PFSK-1 (cell line): Measurements from ENCODE around the gene PLCL2.

Experiments
- FOXP2 ChIP-seq: optimal IDR thresholded peaks from 2 replicates; pipeline ENCODE3; 2011; ENCODE audit warnings: borderline replicate concordance, control low read depth, inconsistent platforms; ENCODE audit not compliant: insufficient read depth; ENCODE audit errors: extremely low read length, extremely low read depth
- POLR2AphosphoS5 ChIP-seq: IDR thresholded peaks from 2 replicates; pipeline ENCODE4 v1.6.1; 2012; ENCODE audit warnings: low read depth, mild to moderate bottlenecking, control low read depth, low read length, moderate library complexity
- SIN3A ChIP-seq: IDR thresholded peaks from 2 replicates; pipeline ENCODE4 v1.6.1; 2012; ENCODE audit warnings: mild to moderate bottlenecking, low read length, moderate library complexity, borderline replicate concordance; ENCODE audit not compliant: insufficient read depth
- TAF1 ChIP-seq: IDR thresholded peaks from 2 replicates; pipeline ENCODE4 v1.6.1; 2012; ENCODE audit warnings: low read length, control low read depth, borderline replicate concordance; ENCODE audit not compliant: insufficient read depth
- TF ChIP-seq, protein P1 (sequence below), 2 experiments: IDR thresholded peaks; 2 replicates each; pipeline versions ENCODE4 v1.6.1 to v1.8.0; 2011 to 2012; ENCODE audit warnings: low read depth in 2 of 2, low read length in 2 of 2, control low read depth in 1 of 2, inconsistent platforms in 1 of 2, mild to moderate bottlenecking in 1 of 2, moderate library complexity in 1 of 2; ENCODE audit not compliant: insufficient read depth in 1 of 2

The PLCL2 gene

GRCh38 chr3:16899919-16900318, 15.2 kb downstream of the PLCL2 start:
- TF ChIP-seq FOXP2, result no peak
- no peak for TF ChIP-seq SIN3A
- no peak for TF ChIP-seq TAF1
- TF ChIP-seq, protein P1, sequence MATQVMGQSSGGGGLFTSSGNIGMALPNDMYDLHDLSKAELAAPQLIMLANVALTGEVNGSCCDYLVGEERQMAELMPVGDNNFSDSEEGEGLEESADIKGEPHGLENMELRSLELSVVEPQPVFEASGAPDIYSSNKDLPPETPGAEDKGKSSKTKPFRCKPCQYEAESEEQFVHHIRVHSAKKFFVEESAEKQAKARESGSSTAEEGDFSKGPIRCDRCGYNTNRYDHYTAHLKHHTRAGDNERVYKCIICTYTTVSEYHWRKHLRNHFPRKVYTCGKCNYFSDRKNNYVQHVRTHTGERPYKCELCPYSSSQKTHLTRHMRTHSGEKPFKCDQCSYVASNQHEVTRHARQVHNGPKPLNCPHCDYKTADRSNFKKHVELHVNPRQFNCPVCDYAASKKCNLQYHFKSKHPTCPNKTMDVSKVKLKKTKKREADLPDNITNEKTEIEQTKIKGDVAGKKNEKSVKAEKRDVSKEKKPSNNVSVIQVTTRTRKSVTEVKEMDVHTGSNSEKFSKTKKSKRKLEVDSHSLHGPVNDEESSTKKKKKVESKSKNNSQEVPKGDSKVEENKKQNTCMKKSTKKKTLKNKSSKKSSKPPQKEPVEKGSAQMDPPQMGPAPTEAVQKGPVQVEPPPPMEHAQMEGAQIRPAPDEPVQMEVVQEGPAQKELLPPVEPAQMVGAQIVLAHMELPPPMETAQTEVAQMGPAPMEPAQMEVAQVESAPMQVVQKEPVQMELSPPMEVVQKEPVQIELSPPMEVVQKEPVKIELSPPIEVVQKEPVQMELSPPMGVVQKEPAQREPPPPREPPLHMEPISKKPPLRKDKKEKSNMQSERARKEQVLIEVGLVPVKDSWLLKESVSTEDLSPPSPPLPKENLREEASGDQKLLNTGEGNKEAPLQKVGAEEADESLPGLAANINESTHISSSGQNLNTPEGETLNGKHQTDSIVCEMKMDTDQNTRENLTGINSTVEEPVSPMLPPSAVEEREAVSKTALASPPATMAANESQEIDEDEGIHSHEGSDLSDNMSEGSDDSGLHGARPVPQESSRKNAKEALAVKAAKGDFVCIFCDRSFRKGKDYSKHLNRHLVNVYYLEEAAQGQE (IDR thresholded peaks at IDR 0.05; ENCODE audit: insufficient read depth in 1 of 2, low read depth in 2 of 2, low read length in 2 of 2), result no peak
- TF ChIP-seq POLR2AphosphoS5, result no peak

DNA sequence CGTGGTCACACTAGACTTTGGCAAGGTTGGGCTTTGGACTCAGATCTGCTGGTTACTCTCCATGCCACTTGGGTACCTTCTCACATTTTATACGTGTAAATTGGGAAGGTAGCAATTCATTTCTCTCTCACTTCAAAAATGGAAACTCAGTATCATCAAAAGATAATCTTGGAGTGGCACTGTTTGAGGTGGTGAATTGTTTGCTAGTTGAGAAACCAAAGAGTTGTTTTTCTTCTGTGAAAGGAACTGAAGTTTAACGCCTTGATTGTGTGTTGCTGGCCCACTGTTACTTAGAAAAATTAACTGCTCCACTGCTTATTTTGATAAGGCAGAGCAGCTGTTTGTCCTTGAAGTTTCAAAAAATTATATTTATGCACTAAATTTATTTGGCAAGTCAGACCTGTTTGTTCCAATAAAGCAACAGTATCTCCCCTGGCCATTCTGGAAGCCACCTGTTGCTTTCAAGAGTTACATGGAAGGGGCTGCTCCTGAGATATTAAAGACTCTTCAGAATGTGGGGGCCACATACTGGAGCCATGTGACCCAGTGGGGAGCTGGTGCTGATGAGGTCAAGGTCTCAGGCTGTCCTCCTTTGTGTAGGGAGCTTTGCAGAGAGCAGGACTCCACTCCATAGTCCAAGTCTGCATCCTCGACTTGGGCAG, 16.2 kb downstream of the PLCL2 start:
- no peak for TF ChIP-seq TAF1
- TF ChIP-seq SIN3A, result no peak
- no peak for TF ChIP-seq POLR2AphosphoS5
- no peak for TF ChIP-seq FOXP2
- TF ChIP-seq, protein P1 (IDR thresholded peaks at IDR 0.05; ENCODE audit: insufficient read depth in 1 of 2, low read depth in 2 of 2, low read length in 2 of 2), result no peak

- TF ChIP-seq SIN3A (no peak), FOXP2 (no peak), POLR2AphosphoS5 (no peak), TAF1 (no peak)
- TF ChIP-seq, protein P1 (IDR thresholded peaks at IDR 0.05; ENCODE audit: insufficient read depth in 1 of 2, low read depth in 2 of 2, low read length in 2 of 2), result no peak
Observed at GRCh38 chr3:16904423-16905417, 20.0 kb downstream of the PLCL2 start.

- TF ChIP-seq POLR2AphosphoS5 (no peak), TAF1 (no peak), FOXP2 (no peak), SIN3A (no peak)
- TF ChIP-seq, protein P1 (IDR thresholded peaks at IDR 0.05; ENCODE audit: insufficient read depth in 1 of 2, low read depth in 2 of 2, low read length in 2 of 2), result no peak
Observed at GRCh38 chr3:16905704-16906103, 20.9 kb downstream of the PLCL2 start.
